GM12878 (cell line): ENCODE results near the gene PCED1B. TPM values are rescaled to one million over a fixed set of nuclear protein-coding genes. Genes with fewer than 3 reads are reported as not detected.

Experiments used
- ATAC-seq: fragments of 200-7000 bp; cut with Tn5 transposase; 3 replicates; pipeline ENCODE4 v1.9.1; 2020; ENCODE audit warnings: mild to moderate bottlenecking, moderate library complexity
- BruUV-seq: library from RNA; stranded (reverse); fragments of 400-500 nt; replicated peaks from 2 replicates; lab custom pipeline; 2021; lab: Mats Ljungman, UMichigan
- CTCF ChIA-PET: fragments of 300-600 bp; sonication (Branson Sonifier 250); formaldehyde crosslinking; extraction: SDS; loops from one replicate; lab custom pipeline; 2021; ENCODE audit warnings: inconsistent platforms; lab: Yijun Ruan, JAX
- POLR2A ChIA-PET: fragments of 350-600 bp; formaldehyde crosslinking; extraction: SDS; loops from one replicate; lab custom pipeline; 2021; ENCODE audit warnings: inconsistent platforms; lab: Charles Lee
- RAD21 ChIA-PET: fragments of 300-600 bp; sonication (Branson Sonifier 250); formaldehyde crosslinking; loops from one replicate; lab custom pipeline; 2023; ENCODE audit warnings: antibody characterized with exemption; ENCODE audit not compliant: unreplicated experiment; lab: Charles Lee
- SMC1A ChIA-PET: fragments of 300-600 bp; sonication (Branson Sonifier 250); formaldehyde crosslinking; loops from one replicate; lab custom pipeline; 2023; ENCODE audit not compliant: unreplicated experiment, uncharacterized antibody; lab: Charles Lee
- DNase-seq: peaks from one replicate; pipeline ENCODE4 v3.0.0-alpha.2; 2011; ENCODE audit warnings: low read depth, low spot score
- FAIRE-seq: peaks from 3 replicates; lab custom pipeline; 2011; peaks lifted over from hg19 to GRCh38; lab: Jason Lieb, UNC
- H2AFZ ChIP-seq: 2 replicates; pipeline ENCODE4 v1.6.0; 2011; ENCODE audit warnings: low read depth, low read length, control low read depth; ENCODE audit not compliant: control insufficient read depth
- H3K27ac ChIP-seq: 2 replicates; pipeline ENCODE4 v1.5.1; 2011; ENCODE audit warnings: control low read depth; ENCODE audit not compliant: control insufficient read depth, insufficient read depth
- H3K27me3 ChIP-seq, 2 experiments: replicated peaks in 1 of 2; 2 replicates each; pipeline versions ENCODE4 v1.6.0 to v1.6.1; 2011; ENCODE audit warnings: low read length in 1 of 2; ENCODE audit not compliant: control insufficient read depth in 2 of 2, insufficient read depth in 2 of 2
- H3K36me3 ChIP-seq, 2 experiments: 2 replicates each; pipeline ENCODE4 v1.5.1; 2011; ENCODE audit warnings: low read length in 1 of 2; ENCODE audit not compliant: control insufficient read depth in 2 of 2, insufficient read depth in 2 of 2
- H3K4me1 ChIP-seq: 2 replicates; pipeline ENCODE4 v1.6.1; 2011; ENCODE audit warnings: mild to moderate bottlenecking, low read length, moderate library complexity, mixed read lengths; ENCODE audit not compliant: control insufficient read depth, insufficient read depth
- H3K4me2 ChIP-seq: 2 replicates; pipeline ENCODE4 v1.6.0; 2011; ENCODE audit warnings: control low read depth; ENCODE audit not compliant: control insufficient read depth, insufficient read depth
- H3K4me3 ChIP-seq: fragments of 200-600 bp; sonication (generic); 2 replicates; pipeline ENCODE4 v1.5.1; 2016
- H3K79me2 ChIP-seq: 2 replicates; pipeline ENCODE4 v1.6.0; 2011; ENCODE audit warnings: low read length; ENCODE audit not compliant: control insufficient read depth, insufficient read depth
- H3K9ac ChIP-seq: 2 replicates; pipeline ENCODE4 v1.8.0; 2011; ENCODE audit warnings: low read length, control low read depth, mixed read lengths; ENCODE audit not compliant: control insufficient read depth, insufficient read depth
- H3K9me3 ChIP-seq: replicated peaks from 3 replicates; pipeline ENCODE4 v1.5.1; 2011; ENCODE audit warnings: mild to moderate bottlenecking, low read length; ENCODE audit not compliant: control insufficient read depth, insufficient read depth
- H4K20me1 ChIP-seq: 2 replicates; pipeline ENCODE4 v1.6.0; 2011; ENCODE audit not compliant: control insufficient read depth, insufficient read depth
- BCL11A ChIP-seq: IDR thresholded peaks from 2 replicates; pipeline ENCODE4 v1.6.1; 2011; ENCODE audit warnings: low read depth, low read length
- EP300 ChIP-seq, 2 experiments: fragments of 150-350 bp in 1 of 2; IDR thresholded peaks; 2 replicates each; pipeline ENCODE4 v1.6.1; 2011 to 2012; ENCODE audit warnings: low read depth in 2 of 2, low read length in 2 of 2, borderline replicate concordance in 1 of 2, improper control_type of control experiment in 1 of 2, inconsistent platforms in 1 of 2; ENCODE audit not compliant: control insufficient read depth in 1 of 2
- EZH2 ChIP-seq: IDR thresholded peaks from 2 replicates; pipeline ENCODE4 v1.6.1; 2012; ENCODE audit warnings: low read depth, mild to moderate bottlenecking, control low read depth, inconsistent platforms, low read length, borderline replicate concordance; ENCODE audit not compliant: control insufficient read depth
- FOXM1 ChIP-seq: IDR thresholded peaks from 2 replicates; pipeline ENCODE4 v1.6.1; 2012; ENCODE audit warnings: low read depth, mild to moderate bottlenecking, inconsistent platforms, low read length, moderate library complexity
- HDAC2 ChIP-seq: fragments of 200-600 bp; sonication (generic); IDR thresholded peaks from 2 replicates; pipeline ENCODE4 v1.6.1; 2017
- HDGF ChIP-seq: fragments of 450-650 bp; IDR thresholded peaks from 2 replicates; pipeline ENCODE4 v1.6.1; 2016; ENCODE audit warnings: antibody characterized with exemption
- MLLT1 ChIP-seq: fragments of 450-650 bp; IDR thresholded peaks from 2 replicates; pipeline ENCODE4 v1.6.1; 2016; ENCODE audit warnings: mild to moderate bottlenecking
- MTA2 ChIP-seq: fragments of 450-650 bp; IDR thresholded peaks from 2 replicates; pipeline ENCODE4 v1.6.1; 2016; ENCODE audit warnings: low read depth, mild to moderate bottlenecking, moderate library complexity
- RAD51 ChIP-seq: fragments of 450-650 bp; IDR thresholded peaks from 2 replicates; pipeline ENCODE4 v1.6.1; 2016; ENCODE audit warnings: moderate library complexity, mild to moderate bottlenecking, inconsistent platforms
- RCOR1 ChIP-seq: conservative IDR thresholded peaks from 2 replicates; pipeline ENCODE4 v1.6.1; 2012; ENCODE audit warnings: low read depth, low read length, improper control_type of control experiment
- RFX5 ChIP-seq: IDR thresholded peaks from 2 replicates; pipeline ENCODE4 v1.6.1; 2011; ENCODE audit warnings: low read depth, low read length, improper control_type of control experiment
- SMARCA5 ChIP-seq: fragments of 450-650 bp; IDR thresholded peaks from 2 replicates; pipeline ENCODE4 v1.6.1; 2017; ENCODE audit warnings: mild to moderate bottlenecking
- SUZ12 ChIP-seq: fragments of 200-600 bp; sonication (generic); IDR thresholded peaks from one replicate; pipeline ENCODE4 v1.6.1; 2018; ENCODE audit warnings: antibody characterized with exemption, mild to moderate bottlenecking; ENCODE audit not compliant: unreplicated experiment
- YBX1 ChIP-seq: fragments of 450-650 bp; IDR thresholded peaks from 2 replicates; pipeline ENCODE4 v1.6.1; 2016; ENCODE audit warnings: antibody characterized with exemption
- ZNF207 ChIP-seq: fragments of 450-650 bp; IDR thresholded peaks from 2 replicates; pipeline ENCODE4 v1.6.1; 2014; ENCODE audit warnings: antibody characterized with exemption, mild to moderate bottlenecking, borderline replicate concordance
- ZNF217 ChIP-seq: fragments of 450-650 bp; IDR thresholded peaks from 2 replicates; pipeline ENCODE4 v1.6.1; 2017; ENCODE audit warnings: antibody characterized with exemption, mild to moderate bottlenecking
- WGBS: methylation state at CpG from one replicate; pipeline ENCODE4 v1.1.6; 2016; ENCODE audit warnings: low lambda C conversion rate; ENCODE audit not compliant: insufficient replicate concordance, insufficient coverage; ENCODE audit errors: missing lambda C conversion rate; 5-methylcytosine and 5-hydroxymethylcytosine counted together
- in situ Hi-C: fragments of 300-500 bp; cut with MboI; formaldehyde crosslinking; loops from 9 replicates; pipeline ENCODE4 v1.14.3; 2018; ENCODE audit warnings: mixed read lengths
- intact Hi-C: fragments of 100-400 bp; cut with micrococcal nuclease; formaldehyde crosslinking; loops from one replicate; pipeline ENCODE4 v1.14.2; 2022; ENCODE audit not compliant: unreplicated experiment
- polyA plus RNA-seq, 11 experiments: library from polyadenylated mRNA; depleted of rRNA in 4 of 11; unstranded in 6 of 11; stranded (reverse) in 5 of 11; fragments of >200 nt; fragmentation: Nextera tagmentation in 4 of 11; fragmentation: Illumina TruSeq in 1 of 11; extraction: Ambion mirVana in 4 of 11; extraction: Trizol in 1 of 11; gene quantifications; 1 replicate in 1 of 11; 2 replicates in 10 of 11; pipeline versions ENCODE4 v1.2.1 to v1.2.3, GENCODE V29; 2011 to 2016; ENCODE audit warnings: inconsistent platforms in 2 of 11, missing spikeins in 2 of 11, low read depth in 1 of 11
- total RNA-seq, 4 experiments: library from RNA; depleted of rRNA in 3 of 4; stranded (reverse); fragments of >200 nt in 3 of 4; fragmentation: Illumina TruSeq in 1 of 4; extraction: Trizol in 1 of 4; gene quantifications; 2 replicates each; pipeline versions ENCODE4 v1.2.1 to v1.2.3, GENCODE V29; 2013 to 2021
- TF ChIP-seq, protein P1 (sequence below): IDR thresholded peaks from 2 replicates; pipeline ENCODE4 v1.6.1; 2012; ENCODE audit warnings: low read depth, low read length, improper control_type of control experiment
- TF ChIP-seq, protein P2 (sequence below): IDR thresholded peaks from 2 replicates; pipeline ENCODE4 v1.6.1; 2011; ENCODE audit warnings: low read depth, mild to moderate bottlenecking, low read length, moderate library complexity, borderline replicate concordance; ENCODE audit errors: extremely low read depth
- TF ChIP-seq, protein P3 (sequence below): fragments of 450-650 bp; IDR thresholded peaks from 2 replicates; pipeline ENCODE4 v1.6.1; 2017; ENCODE audit warnings: borderline replicate concordance

The PCED1B gene
- total and polyA plus RNA-seq, 10 of the 15 experiments (the other 5 are each of a cell fraction or from before 2014, with no cell fraction given) = 0.80 to 8.8 (median 3.0) TPM

- no peak overlapping the region for H2AFZ ChIP-seq
- H3K79me2 ChIP-seq = no peaks in the 10 kb centered on the region
- no peak overlapping the region for H3K4me2 ChIP-seq
- H3K4me3 ChIP-seq = no peak overlapping the region
- no peak overlapping the region for H3K9ac ChIP-seq
- RAD21 ChIA-PET = no interaction called here
- 32% methylated on average over 1 of the region's 1 CpG for WGBS
- H3K27ac ChIP-seq = no peak overlapping the region
- POLR2A ChIA-PET = no interaction called here
- no TSS peak for BruUV-seq
- no peaks in the 10 kb centered on the region for H3K9me3 ChIP-seq
- SMC1A ChIA-PET = no interaction called here
- no peaks in the 10 kb centered on the region for H4K20me1 ChIP-seq
- intact Hi-C loops = no loop called here
- CTCF ChIA-PET = no interaction called here
- FAIRE-seq (no peak), DNase-seq (no peak), ATAC-seq (no peak)
- in situ Hi-C loops = no loop called here
- no peaks in the 10 kb centered on the region for H3K4me1 ChIP-seq
- H3K27me3 ChIP-seq = no peaks in the 10 kb centered on the region
- TF ChIP-seq, protein P1, sequence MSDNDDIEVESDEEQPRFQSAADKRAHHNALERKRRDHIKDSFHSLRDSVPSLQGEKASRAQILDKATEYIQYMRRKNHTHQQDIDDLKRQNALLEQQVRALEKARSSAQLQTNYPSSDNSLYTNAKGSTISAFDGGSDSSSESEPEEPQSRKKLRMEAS = no peak
- no peak for TF ChIP-seq FOXM1
- TF ChIP-seq EZH2 = no peak
- no peak for TF ChIP-seq MTA2
- TF ChIP-seq RFX5 = no peak
- TF ChIP-seq HDGF = no peak
- no peak for TF ChIP-seq BCL11A
- TF ChIP-seq EP300 (IDR thresholded peaks at IDR 0.05; ENCODE audit: borderline replicate concordance in 1 of 2, control insufficient read depth in 1 of 2, low read depth in 2 of 2, low read length in 2 of 2) = no peak
- TF ChIP-seq RCOR1 = no peak
- TF ChIP-seq YBX1 = no peak
- no peak for TF ChIP-seq ZNF207
- TF ChIP-seq, protein P2, sequence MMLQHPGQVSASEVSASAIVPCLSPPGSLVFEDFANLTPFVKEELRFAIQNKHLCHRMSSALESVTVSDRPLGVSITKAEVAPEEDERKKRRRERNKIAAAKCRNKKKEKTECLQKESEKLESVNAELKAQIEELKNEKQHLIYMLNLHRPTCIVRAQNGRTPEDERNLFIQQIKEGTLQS = no peak
- TF ChIP-seq SMARCA5 = no peak
- TF ChIP-seq, protein P3, sequence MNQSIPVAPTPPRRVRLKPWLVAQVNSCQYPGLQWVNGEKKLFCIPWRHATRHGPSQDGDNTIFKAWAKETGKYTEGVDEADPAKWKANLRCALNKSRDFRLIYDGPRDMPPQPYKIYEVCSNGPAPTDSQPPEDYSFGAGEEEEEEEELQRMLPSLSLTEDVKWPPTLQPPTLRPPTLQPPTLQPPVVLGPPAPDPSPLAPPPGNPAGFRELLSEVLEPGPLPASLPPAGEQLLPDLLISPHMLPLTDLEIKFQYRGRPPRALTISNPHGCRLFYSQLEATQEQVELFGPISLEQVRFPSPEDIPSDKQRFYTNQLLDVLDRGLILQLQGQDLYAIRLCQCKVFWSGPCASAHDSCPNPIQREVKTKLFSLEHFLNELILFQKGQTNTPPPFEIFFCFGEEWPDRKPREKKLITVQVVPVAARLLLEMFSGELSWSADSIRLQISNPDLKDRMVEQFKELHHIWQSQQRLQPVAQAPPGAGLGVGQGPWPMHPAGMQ = no peak
- no peak for TF ChIP-seq MLLT1
- TF ChIP-seq RAD51 = no peak
- no peak for TF ChIP-seq HDAC2
- no peak for TF ChIP-seq ZNF217
- TF ChIP-seq SUZ12 = no peak
- no peaks in the 10 kb centered on the region for H3K36me3 ChIP-seq
Observed at GRCh38 chr12:47126246-47126645, 46.8 kb downstream of the PCED1B start.
